ENCODE measurements around the gene MED10. TPM values are rescaled to one million over a fixed set of nuclear protein-coding genes. Genes with fewer than 3 reads are reported as not detected.
A peak's percentile ranks its signal among the peaks of the same experiment; 100 is the strongest.

MED10 gene
- polyA plus RNA-seq, 1 donor (not counting 4 experiments of a cell fraction or from before 2014, with no cell fraction given): 38.8 TPM

DNA sequence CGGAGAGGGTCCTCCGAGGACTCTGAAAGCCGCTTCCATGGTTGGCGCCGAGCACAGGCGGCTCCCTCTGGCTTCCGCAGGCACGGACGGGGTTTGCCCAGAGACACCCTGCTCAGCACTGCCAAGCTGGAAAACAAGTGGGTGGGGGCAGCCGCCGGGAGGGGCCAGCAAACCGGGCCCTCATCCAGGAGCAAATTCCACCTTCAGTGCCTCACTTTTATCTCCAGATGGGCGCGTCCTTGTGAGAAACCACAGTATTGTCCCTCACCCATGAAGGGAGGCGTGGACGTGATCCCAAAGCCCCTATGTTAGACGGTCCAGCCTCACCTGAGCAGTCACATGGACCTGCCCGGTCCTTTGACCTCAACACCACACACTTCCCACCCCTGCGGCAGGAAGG lies 29.0 kb downstream of the MED10 start:
- no peaks in the 10 kb centered on the region for H3K4me1 ChIP-seq (ENCODE audit: control insufficient read depth, extremely low read depth, insufficient read depth, low read length)
- H3K36me3 ChIP-seq (ENCODE audit: control insufficient read depth in 2 of 2, extremely low read depth in 1 of 2, insufficient read depth in 2 of 2, low read length in 2 of 2): no peaks in the 10 kb centered on the region
- no peaks in the 10 kb centered on the region for H3K9me3 ChIP-seq (ENCODE audit: control insufficient read depth, low read depth, low read length)
- no peak overlapping the region for H3K27ac ChIP-seq (ENCODE audit: control insufficient read depth, insufficient read depth, low read length)
- H3K4me3 ChIP-seq (ENCODE audit: control insufficient read depth in 2 of 3, extremely low read depth in 1 of 3, insufficient read depth in 2 of 3, low read depth in 1 of 3, low read length in 3 of 3): no peak overlapping the region
- dilution Hi-C loops (cut with MboI; ENCODE audit: extremely low pct_ligation_motif_present, low sequenced_read_pairs): no loop called here
- H4K20me1 ChIP-seq (ENCODE audit: control insufficient read depth, extremely low read depth, insufficient read depth, low read length): no peaks in the 10 kb centered on the region
- H3K79me2 ChIP-seq (ENCODE audit: control insufficient read depth, insufficient read depth, low read length): no peaks in the 10 kb centered on the region
- H3K9ac ChIP-seq (ENCODE audit: control insufficient read depth, extremely low read depth, insufficient read depth, low read length): no peak overlapping the region
- H3K4me2 ChIP-seq (ENCODE audit: control insufficient read depth, extremely low read depth, insufficient read depth, low read depth, low read length): peak overlapping the region; percentile 10
- TF ChIP-seq CTCF (optimal IDR thresholded peaks at IDR 0.05 in 1 of 3, IDR thresholded peaks at IDR 0.05 in 1 of 3, conservative IDR thresholded peaks at IDR 0.05 in 1 of 3; ENCODE audit: extremely low read depth in 1 of 3, insufficient read depth in 2 of 3, low read length in 3 of 3) (no peak), EZH2 (IDR thresholded peaks at IDR 0.05; ENCODE audit: low read length) (no peak)
- DNase-seq (ENCODE audit: low read depth, low spot score) (no peak), FAIRE-seq (no peak)
- no peaks in the 10 kb centered on the region for H3K9me1 ChIP-seq (ENCODE audit: control insufficient read depth, extremely low read depth, insufficient read depth, low read length)
- H3K27me3 ChIP-seq (ENCODE audit: control insufficient read depth, extremely low read depth, insufficient read depth, low read length): no peaks in the 10 kb centered on the region
- H2AFZ ChIP-seq (ENCODE audit: control insufficient read depth, low read length): no peak overlapping the region

- H3K9ac ChIP-seq (ENCODE audit: control insufficient read depth, extremely low read depth, insufficient read depth, low read length): no peak overlapping the region
- no peak overlapping the region for H2AFZ ChIP-seq (ENCODE audit: control insufficient read depth, low read length)
- no peaks in the 10 kb centered on the region for H3K36me3 ChIP-seq (ENCODE audit: control insufficient read depth in 2 of 2, extremely low read depth in 1 of 2, insufficient read depth in 2 of 2, low read length in 2 of 2)
- no peaks in the 10 kb centered on the region for H3K4me1 ChIP-seq (ENCODE audit: control insufficient read depth, extremely low read depth, insufficient read depth, low read length)
- no peak for FAIRE-seq
- dilution Hi-C loops (cut with MboI; ENCODE audit: extremely low pct_ligation_motif_present, low sequenced_read_pairs): no loop called here
- no peak for DNase-seq (ENCODE audit: low read depth, low spot score)
- no peak overlapping the region for H3K4me2 ChIP-seq (ENCODE audit: control insufficient read depth, extremely low read depth, insufficient read depth, low read depth, low read length)
- no peaks in the 10 kb centered on the region for H3K9me3 ChIP-seq (ENCODE audit: control insufficient read depth, low read depth, low read length)
- H3K4me3 ChIP-seq (ENCODE audit: control insufficient read depth in 2 of 3, extremely low read depth in 1 of 3, insufficient read depth in 2 of 3, low read depth in 1 of 3, low read length in 3 of 3): no peak overlapping the region
- no peaks in the 10 kb centered on the region for H3K9me1 ChIP-seq (ENCODE audit: control insufficient read depth, extremely low read depth, insufficient read depth, low read length)
- H4K20me1 ChIP-seq (ENCODE audit: control insufficient read depth, extremely low read depth, insufficient read depth, low read length): no peaks in the 10 kb centered on the region
- H3K79me2 ChIP-seq (ENCODE audit: control insufficient read depth, insufficient read depth, low read length): no peaks in the 10 kb centered on the region
- TF ChIP-seq EZH2 (IDR thresholded peaks at IDR 0.05; ENCODE audit: low read length): no peak
- TF ChIP-seq CTCF (optimal IDR thresholded peaks at IDR 0.05 in 1 of 3, IDR thresholded peaks at IDR 0.05 in 1 of 3, conservative IDR thresholded peaks at IDR 0.05 in 1 of 3; ENCODE audit: extremely low read depth in 1 of 3, insufficient read depth in 2 of 3, low read length in 3 of 3): no peak
- no peak overlapping the region for H3K27ac ChIP-seq (ENCODE audit: control insufficient read depth, insufficient read depth, low read length)
- no peaks in the 10 kb centered on the region for H3K27me3 ChIP-seq (ENCODE audit: control insufficient read depth, extremely low read depth, insufficient read depth, low read length)
Measured at GRCh38 chr5:6348476-6349000, 29.8 kb downstream of the MED10 start.

All from keratinocyte (primary cell).